GM12872 (cell line): ENCODE results near the gene MYO1F.

ENCODE experiments used
- TF ChIP-seq, protein P1 (sequence below): IDR thresholded peaks from 3 replicates; pipeline ENCODE4 v1.5.1; 2011; ENCODE audit warnings: low read depth, mild to moderate bottlenecking, low read length, moderate library complexity; ENCODE audit not compliant: insufficient read depth

MYO1F gene

DNA sequence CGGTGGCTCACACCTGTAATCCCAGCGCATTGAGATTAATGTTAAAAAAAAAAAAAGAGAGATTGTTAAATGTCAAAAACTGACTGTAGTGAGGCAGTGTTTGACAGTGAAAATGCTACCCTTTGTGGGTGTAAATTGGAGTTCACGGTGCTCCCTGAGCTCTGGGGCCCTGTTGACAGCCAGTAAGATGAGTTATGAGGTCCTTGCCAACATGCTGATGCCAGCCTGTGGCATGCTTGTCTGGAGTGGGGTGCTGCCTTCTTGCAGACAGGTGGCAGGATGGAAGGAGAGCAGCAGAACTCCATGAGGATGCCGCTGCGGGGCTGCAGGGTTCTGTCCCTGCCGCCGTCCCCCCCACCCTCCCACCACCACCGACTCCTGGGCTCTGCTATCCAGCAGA lies 100.7 kb downstream of the MYO1F start:
- TF ChIP-seq, protein P1, sequence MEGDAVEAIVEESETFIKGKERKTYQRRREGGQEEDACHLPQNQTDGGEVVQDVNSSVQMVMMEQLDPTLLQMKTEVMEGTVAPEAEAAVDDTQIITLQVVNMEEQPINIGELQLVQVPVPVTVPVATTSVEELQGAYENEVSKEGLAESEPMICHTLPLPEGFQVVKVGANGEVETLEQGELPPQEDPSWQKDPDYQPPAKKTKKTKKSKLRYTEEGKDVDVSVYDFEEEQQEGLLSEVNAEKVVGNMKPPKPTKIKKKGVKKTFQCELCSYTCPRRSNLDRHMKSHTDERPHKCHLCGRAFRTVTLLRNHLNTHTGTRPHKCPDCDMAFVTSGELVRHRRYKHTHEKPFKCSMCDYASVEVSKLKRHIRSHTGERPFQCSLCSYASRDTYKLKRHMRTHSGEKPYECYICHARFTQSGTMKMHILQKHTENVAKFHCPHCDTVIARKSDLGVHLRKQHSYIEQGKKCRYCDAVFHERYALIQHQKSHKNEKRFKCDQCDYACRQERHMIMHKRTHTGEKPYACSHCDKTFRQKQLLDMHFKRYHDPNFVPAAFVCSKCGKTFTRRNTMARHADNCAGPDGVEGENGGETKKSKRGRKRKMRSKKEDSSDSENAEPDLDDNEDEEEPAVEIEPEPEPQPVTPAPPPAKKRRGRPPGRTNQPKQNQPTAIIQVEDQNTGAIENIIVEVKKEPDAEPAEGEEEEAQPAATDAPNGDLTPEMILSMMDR: no peak

DNA sequence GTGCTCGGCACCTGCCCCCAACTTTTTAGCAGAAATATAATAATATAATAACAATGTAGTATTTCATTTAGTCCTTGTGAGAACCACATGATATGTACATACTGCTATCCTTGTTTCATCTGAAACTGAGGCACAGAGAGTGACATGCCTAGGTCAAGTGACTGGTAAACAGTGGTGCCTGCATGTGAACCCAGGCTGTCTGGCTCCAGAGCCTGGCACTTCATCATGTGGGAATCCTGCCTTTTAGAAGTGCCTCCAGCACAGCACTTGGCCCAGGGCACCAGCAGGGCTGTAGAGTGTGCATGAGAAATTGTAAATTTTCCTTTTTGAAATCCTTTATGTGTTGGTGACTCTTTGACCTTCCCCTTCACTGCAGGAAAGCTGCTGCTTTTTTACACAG lies 102.2 kb downstream of the MYO1F start:
- TF ChIP-seq, protein P1: no peak

DNA sequence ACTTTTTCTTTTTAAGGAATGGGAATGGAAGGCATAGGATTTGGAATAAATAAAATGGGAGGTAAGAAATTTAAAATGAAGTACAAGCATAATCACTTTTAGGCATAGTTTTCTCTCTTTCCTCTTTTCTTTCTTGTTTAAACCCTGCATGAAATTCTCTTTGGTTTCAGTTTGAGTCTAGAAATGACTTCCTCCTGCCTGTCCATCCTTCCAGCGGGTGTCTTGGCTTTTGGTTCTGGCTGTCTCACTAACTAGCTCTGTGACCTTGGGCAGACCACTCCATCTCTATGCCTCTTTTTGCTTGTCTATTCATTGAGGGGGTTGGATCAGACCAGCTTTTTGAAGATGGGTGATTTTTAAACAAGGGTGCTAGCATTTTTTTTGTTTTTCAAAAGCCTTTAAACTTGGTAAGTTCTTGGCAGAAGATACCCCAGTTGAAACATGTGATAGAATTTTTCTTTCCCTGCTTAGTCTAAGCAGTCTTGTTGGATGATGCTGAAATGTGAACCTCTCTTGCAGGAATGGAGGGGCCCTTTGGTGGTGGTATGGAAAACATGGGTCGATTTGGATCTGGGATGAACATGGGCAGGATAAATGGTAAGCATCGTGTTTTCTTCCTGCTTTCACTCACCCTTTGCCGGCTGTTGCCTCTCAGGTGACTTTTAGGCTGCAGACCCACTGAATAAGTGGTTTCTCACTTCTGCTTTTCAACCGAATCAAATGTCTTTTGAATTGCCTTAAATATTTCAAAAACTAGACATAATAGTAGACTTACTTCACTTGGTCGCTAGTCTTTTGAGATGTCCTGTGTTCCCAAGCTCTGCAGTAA lies 103.4 kb downstream of the MYO1F start:
- TF ChIP-seq, protein P1: no peak
